WTC11 (cell line): ENCODE results near the gene C5orf58. TPM values are rescaled to one million over a fixed set of nuclear protein-coding genes. Genes with fewer than 3 reads are reported as not detected.

Source experiments
- ATAC-seq: fragments of 200-7000 bp; cut with Tn5 transposase; 2 replicates; pipeline ENCODE4 v1.10.0; 2021; ENCODE audit warnings: mild to moderate bottlenecking, moderate library complexity
- CTCF ChIA-PET: fragments of 300-600 bp; sonication (Branson Sonifier 250); formaldehyde crosslinking; loops from one replicate; lab custom pipeline; 2021; ENCODE audit warnings: antibody characterized with exemption; lab: Charles Lee
- POLR2A ChIA-PET: fragments of 350-600 bp; sonication (Branson Sonifier 250); formaldehyde crosslinking; loops from one replicate; lab custom pipeline; 2021; ENCODE audit warnings: antibody characterized with exemption; lab: Charles Lee
- DNase-seq: peaks from one replicate; pipeline ENCODE4 v3.0.0; 2021; ENCODE audit warnings: low spot score
- H3K27ac Mint-ChIP-seq: 2 replicates; pipeline ENCODE4 v1.8.0; 2021; ENCODE audit warnings: mixed read lengths
- H3K27me3 Mint-ChIP-seq: 2 replicates; pipeline ENCODE4 v1.8.0; 2021; ENCODE audit warnings: low read depth, mild to moderate bottlenecking, moderate library complexity, mixed read lengths
- H3K36me3 Mint-ChIP-seq: 2 replicates; pipeline ENCODE4 v1.8.0; 2021; ENCODE audit warnings: mixed read lengths
- H3K4me1 Mint-ChIP-seq: 2 replicates; pipeline ENCODE4 v1.8.0; 2022; ENCODE audit warnings: mixed read lengths
- H3K4me3 Mint-ChIP-seq: 2 replicates; pipeline ENCODE4 v1.8.0; 2021; ENCODE audit warnings: mild to moderate bottlenecking, moderate library complexity, mixed read lengths
- H3K9me3 Mint-ChIP-seq: 2 replicates; pipeline ENCODE4 v1.8.0; 2021; ENCODE audit warnings: mixed read lengths
- CBFB ChIP-seq: sonication (generic); formaldehyde crosslinking; IDR thresholded peaks from 2 replicates; pipeline ENCODE4 v1.8.1; 2022; ENCODE audit warnings: mild to moderate bottlenecking, low read depth, missing genetic modification reagents
- E2F1 ChIP-seq: sonication (generic); formaldehyde crosslinking; IDR thresholded peaks from 2 replicates; pipeline ENCODE4 v1.8.0; 2022; ENCODE audit warnings: mild to moderate bottlenecking, missing genetic modification reagents
- E2F5 ChIP-seq: sonication (generic); formaldehyde crosslinking; IDR thresholded peaks from 2 replicates; pipeline ENCODE4 v1.8.1; 2022; ENCODE audit warnings: mild to moderate bottlenecking, moderate library complexity, missing genetic modification reagents
- ETV6 ChIP-seq: sonication (generic); formaldehyde crosslinking; IDR thresholded peaks from 2 replicates; pipeline ENCODE4 v1.8.1; 2022; ENCODE audit warnings: mild to moderate bottlenecking, missing genetic modification reagents
- FOXK1 ChIP-seq: sonication (generic); formaldehyde crosslinking; IDR thresholded peaks from 2 replicates; pipeline ENCODE4 v1.8.0; 2022; ENCODE audit warnings: mild to moderate bottlenecking, moderate library complexity, missing genetic modification reagents
- FOXP1 ChIP-seq: sonication (generic); formaldehyde crosslinking; IDR thresholded peaks from 2 replicates; pipeline ENCODE4 v1.8.0; 2022; ENCODE audit warnings: missing genetic modification reagents, mild to moderate bottlenecking, moderate library complexity, borderline replicate concordance
- HMGXB4 ChIP-seq: sonication (generic); formaldehyde crosslinking; IDR thresholded peaks from 2 replicates; pipeline ENCODE4 v1.8.1; 2023; ENCODE audit warnings: mild to moderate bottlenecking, moderate library complexity, missing genetic modification reagents
- KAT7 ChIP-seq: sonication (generic); formaldehyde crosslinking; IDR thresholded peaks from 2 replicates; pipeline ENCODE4 v1.8.1; 2023; ENCODE audit warnings: missing genetic modification reagents, mild to moderate bottlenecking, borderline replicate concordance
- MXD4 ChIP-seq: fragments of 250-450 bp; sonication (Bioruptor Pico); IDR thresholded peaks from 2 replicates; pipeline ENCODE4 v1.8.0; 2021; ENCODE audit warnings: mild to moderate bottlenecking, moderate library complexity, borderline replicate concordance
- NR2C2 ChIP-seq: sonication (generic); formaldehyde crosslinking; IDR thresholded peaks from 2 replicates; pipeline ENCODE4 v1.8.0; 2022; ENCODE audit warnings: mild to moderate bottlenecking, missing genetic modification reagents
- NR3C1 ChIP-seq: sonication (generic); formaldehyde crosslinking; conservative IDR thresholded peaks from 2 replicates; pipeline ENCODE4 v1.8.1; 2023; ENCODE audit warnings: low read depth, mild to moderate bottlenecking, missing genetic modification reagents
- PREB ChIP-seq: sonication (generic); formaldehyde crosslinking; IDR thresholded peaks from 2 replicates; pipeline ENCODE4 v1.8.1; 2022; ENCODE audit warnings: mild to moderate bottlenecking, missing genetic modification reagents, moderate library complexity, borderline replicate concordance
- SMAD4 ChIP-seq: sonication (generic); formaldehyde crosslinking; IDR thresholded peaks from 2 replicates; pipeline ENCODE4 v1.8.0; 2022; ENCODE audit warnings: mild to moderate bottlenecking, missing genetic modification reagents
- TP53 ChIP-seq: sonication (generic); formaldehyde crosslinking; IDR thresholded peaks from 2 replicates; pipeline ENCODE4 v1.8.1; 2023; ENCODE audit warnings: mild to moderate bottlenecking, missing genetic modification reagents
- ZNF121 ChIP-seq: sonication (generic); formaldehyde crosslinking; IDR thresholded peaks from 2 replicates; pipeline ENCODE4 v1.8.0; 2023; ENCODE audit warnings: missing genetic modification reagents
- ZNF396 ChIP-seq: fragments of 250-450 bp; sonication (Bioruptor Pico); IDR thresholded peaks from 2 replicates; pipeline ENCODE4 v1.8.0; 2021; ENCODE audit warnings: mild to moderate bottlenecking, moderate library complexity, borderline replicate concordance
- ZNF416 ChIP-seq: fragments of 250-450 bp; sonication (Bioruptor Pico); IDR thresholded peaks from 2 replicates; pipeline ENCODE4 v1.9.0; 2021; ENCODE audit warnings: mild to moderate bottlenecking, inconsistent platforms
- ZNF512 ChIP-seq: sonication (generic); formaldehyde crosslinking; IDR thresholded peaks from 2 replicates; pipeline ENCODE4 v1.8.1; 2022; ENCODE audit warnings: missing genetic modification reagents, borderline replicate concordance
- ZNF532 ChIP-seq: fragments of 250-450 bp; sonication (Bioruptor Pico); IDR thresholded peaks from 2 replicates; pipeline ENCODE4 v1.9.0; 2021; ENCODE audit warnings: mild to moderate bottlenecking, borderline replicate concordance
- total RNA-seq: library from RNA; stranded (reverse); gene quantifications from 3 replicates; pipeline ENCODE4 v1.2.3, GENCODE V29; 2021
- TF ChIP-seq, protein P1 (sequence below): sonication (generic); formaldehyde crosslinking; IDR thresholded peaks from 2 replicates; pipeline ENCODE4 v1.8.0; 2022; ENCODE audit warnings: mild to moderate bottlenecking, missing genetic modification reagents
- TF ChIP-seq, protein P2 (sequence below): sonication (generic); formaldehyde crosslinking; IDR thresholded peaks from 2 replicates; pipeline ENCODE4 v1.8.0; 2023; ENCODE audit warnings: mild to moderate bottlenecking, missing genetic modification reagents

C5orf58 gene
- total RNA-seq, 1 experiment from 2014 or later = 2.0 TPM

- POLR2A ChIA-PET = interaction anchor here (0.9 kb wide), 1 partner anchor 14 kb away, joined by 3 read pairs; no protein-coding TSS in a partner anchor
- CTCF ChIA-PET = interaction anchor here (0.7 to 2.7 kb wide), 4 partner anchors 14 to 159 kb away, joined by 4 to 11 read pairs (median 8); no protein-coding TSS in a partner anchor
- DNase-seq (no peak), ATAC-seq (no peak)
- Mint-ChIP-seq H3K9me3 (peaks cover 2% of the 10 kb centered on the region), H3K4me1 (peaks cover 86% of the 10 kb centered on the region), H3K27me3 (peaks cover 1% of the 10 kb centered on the region), H3K36me3 (0 out of 2 replicates have a peak, but pooled peaks cover under 1% of the 10 kb centered on the region), H3K4me3 (peak overlapping the region; percentile 5; the same call in 1 of the 2 replicates), H3K27ac (peak overlapping the region; percentile 14; the same call in 1 of the 2 replicates)
- TF ChIP-seq E2F1 (CRISPR knock-in tag) = no peak
- TF ChIP-seq MXD4 = no peak
- no peak for TF ChIP-seq HMGXB4
- no peak for TF ChIP-seq ZNF121 (CRISPR knock-in tag)
- no peak for TF ChIP-seq FOXK1
- TF ChIP-seq ZNF532 (CRISPR knock-in tag) = no peak
- no peak for TF ChIP-seq KAT7
- TF ChIP-seq, protein P1, sequence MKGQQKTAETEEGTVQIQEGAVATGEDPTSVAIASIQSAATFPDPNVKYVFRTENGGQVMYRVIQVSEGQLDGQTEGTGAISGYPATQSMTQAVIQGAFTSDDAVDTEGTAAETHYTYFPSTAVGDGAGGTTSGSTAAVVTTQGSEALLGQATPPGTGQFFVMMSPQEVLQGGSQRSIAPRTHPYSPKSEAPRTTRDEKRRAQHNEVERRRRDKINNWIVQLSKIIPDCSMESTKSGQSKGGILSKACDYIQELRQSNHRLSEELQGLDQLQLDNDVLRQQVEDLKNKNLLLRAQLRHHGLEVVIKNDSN = no peak
- no peak for TF ChIP-seq ZNF396 (CRISPR knock-in tag)
- no peak for TF ChIP-seq TP53 (CRISPR knock-in tag)
- TF ChIP-seq, protein P2, sequence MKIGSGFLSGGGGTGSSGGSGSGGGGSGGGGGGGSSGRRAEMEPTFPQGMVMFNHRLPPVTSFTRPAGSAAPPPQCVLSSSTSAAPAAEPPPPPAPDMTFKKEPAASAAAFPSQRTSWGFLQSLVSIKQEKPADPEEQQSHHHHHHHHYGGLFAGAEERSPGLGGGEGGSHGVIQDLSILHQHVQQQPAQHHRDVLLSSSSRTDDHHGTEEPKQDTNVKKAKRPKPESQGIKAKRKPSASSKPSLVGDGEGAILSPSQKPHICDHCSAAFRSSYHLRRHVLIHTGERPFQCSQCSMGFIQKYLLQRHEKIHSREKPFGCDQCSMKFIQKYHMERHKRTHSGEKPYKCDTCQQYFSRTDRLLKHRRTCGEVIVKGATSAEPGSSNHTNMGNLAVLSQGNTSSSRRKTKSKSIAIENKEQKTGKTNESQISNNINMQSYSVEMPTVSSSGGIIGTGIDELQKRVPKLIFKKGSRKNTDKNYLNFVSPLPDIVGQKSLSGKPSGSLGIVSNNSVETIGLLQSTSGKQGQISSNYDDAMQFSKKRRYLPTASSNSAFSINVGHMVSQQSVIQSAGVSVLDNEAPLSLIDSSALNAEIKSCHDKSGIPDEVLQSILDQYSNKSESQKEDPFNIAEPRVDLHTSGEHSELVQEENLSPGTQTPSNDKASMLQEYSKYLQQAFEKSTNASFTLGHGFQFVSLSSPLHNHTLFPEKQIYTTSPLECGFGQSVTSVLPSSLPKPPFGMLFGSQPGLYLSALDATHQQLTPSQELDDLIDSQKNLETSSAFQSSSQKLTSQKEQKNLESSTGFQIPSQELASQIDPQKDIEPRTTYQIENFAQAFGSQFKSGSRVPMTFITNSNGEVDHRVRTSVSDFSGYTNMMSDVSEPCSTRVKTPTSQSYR = no peak
- no peak for TF ChIP-seq NR2C2
- no peak for TF ChIP-seq ZNF416
Observed at GRCh38 chr5:170251462-170251861, 18.7 kb downstream of the C5orf58 start.

- Mint-ChIP-seq H3K9me3 (no peaks in the 10 kb centered on the region), H3K27me3 (no peaks in the 10 kb centered on the region; the same call in none of the 2 replicates), H3K27ac (0 out of 2 replicates have a peak overlapping the region, but pooled peaks have one; percentile 14), H3K4me1 (peaks cover 86% of the 10 kb centered on the region), H3K36me3 (no peaks in the 10 kb centered on the region), H3K4me3 (peak overlapping the region; percentile 5)
- CTCF ChIA-PET = interaction anchor here (0.7 to 2.7 kb wide), 3 partner anchors 13 to 87 kb away, joined by 4 to 11 read pairs (median 11); no protein-coding TSS in a partner anchor
- DNase-seq = no peak
- POLR2A ChIA-PET = interaction anchor here (0.9 kb wide), 1 partner anchor 14 kb away, joined by 3 read pairs; no protein-coding TSS in a partner anchor
- peak; percentile 50 for ATAC-seq
- TF ChIP-seq ETV6 (CRISPR knock-in tag) (no peak), FOXP1 (CRISPR knock-in tag) (no peak), PREB (CRISPR knock-in tag) (no peak), CBFB (CRISPR knock-in tag) (no peak), NR3C1 (CRISPR knock-in tag) (no peak), E2F5 (CRISPR knock-in tag) (no peak), TP53 (CRISPR knock-in tag) (no peak), SMAD4 (CRISPR knock-in tag) (no peak), ZNF512 (CRISPR knock-in tag) (no peak)
Observed at GRCh38 chr5:170252109-170252508, 19.3 kb downstream of the C5orf58 start.
